ENCODE data around the gene KIRREL1.

The KIRREL1 gene

GRCh38 chr1:158118713-158119402 lies 125.4 kb downstream of the KIRREL1 start:
- H3K4me1 ChIP-seq (ENCODE audit: control insufficient read depth in 1 of 2, insufficient read depth in 1 of 2, low read depth in 1 of 2, low read length in 1 of 2) = peaks cover 0 to 7% of the 10 kb centered on the region in 2 experiments
- H3K27ac ChIP-seq = no peak overlapping the region
- H3K36me3 ChIP-seq = no peaks in the 10 kb centered on the region
- H3K27me3 ChIP-seq = peaks cover 96% of the 10 kb centered on the region
- H3K4me3 ChIP-seq (ENCODE audit: low read depth in 1 of 2, low read length in 1 of 2) = no peak overlapping the region
- no peaks in the 10 kb centered on the region for H3K9me3 ChIP-seq
- TF ChIP-seq, protein P1, sequence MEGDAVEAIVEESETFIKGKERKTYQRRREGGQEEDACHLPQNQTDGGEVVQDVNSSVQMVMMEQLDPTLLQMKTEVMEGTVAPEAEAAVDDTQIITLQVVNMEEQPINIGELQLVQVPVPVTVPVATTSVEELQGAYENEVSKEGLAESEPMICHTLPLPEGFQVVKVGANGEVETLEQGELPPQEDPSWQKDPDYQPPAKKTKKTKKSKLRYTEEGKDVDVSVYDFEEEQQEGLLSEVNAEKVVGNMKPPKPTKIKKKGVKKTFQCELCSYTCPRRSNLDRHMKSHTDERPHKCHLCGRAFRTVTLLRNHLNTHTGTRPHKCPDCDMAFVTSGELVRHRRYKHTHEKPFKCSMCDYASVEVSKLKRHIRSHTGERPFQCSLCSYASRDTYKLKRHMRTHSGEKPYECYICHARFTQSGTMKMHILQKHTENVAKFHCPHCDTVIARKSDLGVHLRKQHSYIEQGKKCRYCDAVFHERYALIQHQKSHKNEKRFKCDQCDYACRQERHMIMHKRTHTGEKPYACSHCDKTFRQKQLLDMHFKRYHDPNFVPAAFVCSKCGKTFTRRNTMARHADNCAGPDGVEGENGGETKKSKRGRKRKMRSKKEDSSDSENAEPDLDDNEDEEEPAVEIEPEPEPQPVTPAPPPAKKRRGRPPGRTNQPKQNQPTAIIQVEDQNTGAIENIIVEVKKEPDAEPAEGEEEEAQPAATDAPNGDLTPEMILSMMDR (IDR thresholded peaks at IDR 0.05) = no peak

DNA sequence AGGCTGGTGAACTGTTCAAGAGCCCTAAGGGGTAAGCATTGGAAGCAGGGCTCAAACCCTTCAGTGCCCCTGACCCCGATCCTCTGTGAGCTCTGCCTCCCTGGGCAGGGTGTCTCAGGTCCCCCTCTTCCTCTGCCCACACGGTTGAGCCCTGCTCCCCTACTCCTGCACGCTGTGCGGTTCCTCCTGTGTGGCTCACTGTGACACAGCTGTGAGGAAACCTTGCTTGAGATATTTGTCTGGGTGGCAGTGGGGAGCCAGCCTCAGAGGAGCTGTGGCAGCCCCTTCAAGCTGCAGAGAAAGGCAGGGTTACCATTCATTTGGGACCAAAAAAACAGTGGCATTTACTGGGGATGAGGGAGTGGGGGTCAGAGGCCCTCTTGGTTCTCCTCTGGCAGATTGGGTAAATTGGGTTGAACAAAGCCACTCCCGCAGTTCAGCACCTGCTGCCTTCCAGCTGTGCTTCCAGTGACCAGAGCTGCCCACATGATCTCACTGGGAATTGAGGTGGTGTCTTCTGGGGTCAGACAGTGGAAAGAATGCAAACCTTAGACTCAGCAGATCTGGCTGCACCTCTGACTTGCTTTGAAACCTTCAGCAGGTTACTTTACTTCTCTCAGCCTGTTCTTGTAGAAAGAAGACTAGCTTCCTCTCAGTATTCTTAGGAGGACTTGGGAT lies 126.7 kb downstream of the KIRREL1 start:
- TF ChIP-seq, protein P1 (IDR thresholded peaks at IDR 0.05) = no peak
- Histone ChIP-seq H3K9me3 (no peaks in the 10 kb centered on the region), H3K27me3 (peaks cover 92% of the 10 kb centered on the region), H3K36me3 (no peaks in the 10 kb centered on the region), H3K4me3 (ENCODE audit: low read depth in 1 of 2, low read length in 1 of 2) (no peak overlapping the region), H3K27ac (no peak overlapping the region), H3K4me1 (ENCODE audit: control insufficient read depth in 1 of 2, insufficient read depth in 1 of 2, low read depth in 1 of 2, low read length in 1 of 2) (peaks cover 0 to 7% of the 10 kb centered on the region in 2 experiments)

GRCh38 chr1:158121604-158122254 lies 128.3 kb downstream of the KIRREL1 start:
- H3K27ac ChIP-seq = no peak overlapping the region
- no peaks in the 10 kb centered on the region for H3K9me3 ChIP-seq
- H3K4me1 ChIP-seq (ENCODE audit: control insufficient read depth in 1 of 2, insufficient read depth in 1 of 2, low read depth in 1 of 2, low read length in 1 of 2) = peaks cover 0 to 7% of the 10 kb centered on the region in 2 experiments
- H3K4me3 ChIP-seq (ENCODE audit: low read depth in 1 of 2, low read length in 1 of 2) = no peak overlapping the region
- H3K27me3 ChIP-seq = peaks cover 80% of the 10 kb centered on the region
- TF ChIP-seq, protein P1 (IDR thresholded peaks at IDR 0.05) = no peak
- no peaks in the 10 kb centered on the region for H3K36me3 ChIP-seq

DNA sequence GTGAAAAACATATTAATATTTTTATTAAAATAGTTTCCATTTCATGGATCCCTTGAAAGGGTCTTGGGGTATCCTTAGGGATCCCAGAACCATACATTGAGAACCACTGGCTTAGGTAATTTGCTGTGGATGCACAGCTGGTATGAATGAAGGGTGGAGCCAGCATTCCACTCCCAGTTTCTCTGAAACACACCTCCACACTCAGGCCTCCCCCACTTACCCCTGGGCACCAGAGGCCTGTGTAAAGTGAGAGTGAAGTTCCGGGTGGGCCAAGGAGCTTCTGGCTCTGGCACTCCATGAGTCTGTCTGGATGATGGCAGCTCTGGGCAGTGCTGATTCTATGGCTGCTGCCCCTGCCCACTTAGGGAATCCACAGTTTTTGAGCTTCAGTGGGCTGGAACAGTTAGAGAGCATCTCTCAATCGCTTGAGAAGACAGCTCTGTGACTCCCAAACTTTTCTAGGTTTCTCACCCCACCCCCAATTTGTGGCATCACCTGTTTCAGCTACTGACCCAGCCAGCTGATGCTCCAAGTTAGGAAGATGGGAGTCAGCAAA lies 129.5 kb downstream of the KIRREL1 start:
- Histone ChIP-seq H3K27ac (no peak overlapping the region), H3K36me3 (no peaks in the 10 kb centered on the region), H3K9me3 (no peaks in the 10 kb centered on the region), H3K27me3 (peaks cover 69% of the 10 kb centered on the region), H3K4me3 (ENCODE audit: low read depth in 1 of 2, low read length in 1 of 2) (no peak overlapping the region), H3K4me1 (ENCODE audit: control insufficient read depth in 1 of 2, insufficient read depth in 1 of 2, low read depth in 1 of 2, low read length in 1 of 2) (peaks cover 0 to 5% of the 10 kb centered on the region in 2 experiments)
- TF ChIP-seq, protein P1 (IDR thresholded peaks at IDR 0.05) = no peak

DNA sequence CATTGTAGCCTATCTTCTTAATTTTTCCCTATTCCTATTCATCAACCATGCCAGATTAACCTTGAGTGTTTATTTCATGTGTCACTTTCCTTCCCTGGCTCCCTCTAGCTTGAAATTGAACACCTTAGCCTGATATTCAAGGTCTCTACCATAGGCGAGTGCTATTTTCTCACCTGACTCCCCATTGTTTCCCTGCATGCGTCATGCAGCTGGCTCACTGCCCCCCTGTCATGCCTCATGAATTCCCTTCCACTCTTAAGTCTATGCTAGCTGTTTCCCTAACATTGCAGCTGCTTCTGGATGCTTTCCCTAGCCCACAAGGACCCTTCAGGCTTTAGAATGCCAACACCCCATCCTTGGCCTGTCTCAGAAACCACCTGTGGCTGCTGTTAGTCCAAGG lies 130.6 kb downstream of the KIRREL1 start:
- Histone ChIP-seq H3K4me1 (ENCODE audit: control insufficient read depth in 1 of 2, insufficient read depth in 1 of 2, low read depth in 1 of 2, low read length in 1 of 2) (no peaks in the 10 kb centered on the region), H3K9me3 (no peaks in the 10 kb centered on the region), H3K36me3 (no peaks in the 10 kb centered on the region), H3K27me3 (peaks cover 58% of the 10 kb centered on the region), H3K27ac (no peak overlapping the region), H3K4me3 (ENCODE audit: low read depth in 1 of 2, low read length in 1 of 2) (no peak overlapping the region)
- TF ChIP-seq, protein P1 (IDR thresholded peaks at IDR 0.05) = no peak

Data from neutrophil (primary cell).